ENCODE measurements around the gene MAP3K8. TPM values are rescaled to one million over a fixed set of nuclear protein-coding genes. Genes with fewer than 3 reads are reported as not detected.

MAP3K8 gene
- total and polyA plus RNA-seq, 9 of the 15 experiments (the other 6 are each of a cell fraction or from before 2014, with no cell fraction given): 6.9 to 23.6 (median 13.6) TPM

DNA sequence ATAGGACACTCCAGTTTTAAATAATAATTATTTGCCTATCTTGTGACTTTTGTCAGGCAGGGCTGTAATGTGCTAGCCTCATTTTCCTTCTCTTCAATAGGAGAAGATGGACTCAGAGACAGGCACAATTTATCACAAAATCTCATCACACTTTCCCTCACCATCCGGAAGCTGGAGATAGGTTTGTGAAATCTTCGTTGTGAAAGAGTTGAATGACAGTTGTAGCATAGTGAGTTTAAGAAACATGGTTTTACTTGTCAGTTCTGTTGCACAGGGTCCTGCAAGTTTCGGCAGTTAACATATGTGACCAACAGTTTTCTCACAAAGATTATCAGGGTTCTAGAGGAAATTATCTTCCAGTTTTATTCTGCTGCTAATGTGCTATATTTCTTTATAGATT, 37.7 kb upstream of the MAP3K8 start (continued):
- TF ChIP-seq RNF2 (IDR thresholded peaks at IDR 0.05) (no peak), ZMIZ1 (IDR thresholded peaks at IDR 0.05; ENCODE audit: low read depth in 2 of 2, low read length in 2 of 2) (no peak), ZNF146 (CRISPR knock-in tag; IDR thresholded peaks at IDR 0.05; ENCODE audit: unreplicated experiment) (no peak), ILK (tag; IDR thresholded peaks at IDR 0.05; ENCODE audit: borderline replicate concordance, low read depth) (no peak), ZNF324 (CRISPR knock-in tag; IDR thresholded peaks at IDR 0.05) (no peak), PHB (CRISPR knock-in tag; IDR thresholded peaks at IDR 0.05) (no peak), NFIC (IDR thresholded peaks at IDR 0.05) (no peak), OTX1 (CRISPR knock-in tag; IDR thresholded peaks at IDR 0.05) (no peak), ZNF175 (CRISPR knock-in tag; IDR thresholded peaks at IDR 0.05; ENCODE audit: low read depth) (no peak), SFPQ (IDR thresholded peaks at IDR 0.05; ENCODE audit: low read depth, low read length) (no peak), RBM25 (IDR thresholded peaks at IDR 0.05; ENCODE audit: low read depth, low read length, severe bottlenecking) (no peak), RCOR1 (IDR thresholded peaks at IDR 0.05; ENCODE audit: borderline replicate concordance in 1 of 2, low read depth in 2 of 2, low read length in 2 of 2) (peak in 1 of 2 experiments; percentile 48; a peak in 1 of 4 replicates), ZNF253 (CRISPR knock-in tag; conservative IDR thresholded peaks at IDR 0.05) (no peak), POLR2AphosphoS5 (IDR thresholded peaks at IDR 0.05; ENCODE audit: control insufficient read depth, insufficient read depth, low read depth, low read length) (no peak), HDAC1 (IDR thresholded peaks at IDR 0.05) (no peak), EP300 (IDR thresholded peaks at IDR 0.05; ENCODE audit: low read length) (peak; percentile 49), ZNF274 (IDR thresholded peaks at IDR 0.05; ENCODE audit: borderline replicate concordance, low read depth, low read length) (no peak)
- TF ChIP-seq, protein P1, sequence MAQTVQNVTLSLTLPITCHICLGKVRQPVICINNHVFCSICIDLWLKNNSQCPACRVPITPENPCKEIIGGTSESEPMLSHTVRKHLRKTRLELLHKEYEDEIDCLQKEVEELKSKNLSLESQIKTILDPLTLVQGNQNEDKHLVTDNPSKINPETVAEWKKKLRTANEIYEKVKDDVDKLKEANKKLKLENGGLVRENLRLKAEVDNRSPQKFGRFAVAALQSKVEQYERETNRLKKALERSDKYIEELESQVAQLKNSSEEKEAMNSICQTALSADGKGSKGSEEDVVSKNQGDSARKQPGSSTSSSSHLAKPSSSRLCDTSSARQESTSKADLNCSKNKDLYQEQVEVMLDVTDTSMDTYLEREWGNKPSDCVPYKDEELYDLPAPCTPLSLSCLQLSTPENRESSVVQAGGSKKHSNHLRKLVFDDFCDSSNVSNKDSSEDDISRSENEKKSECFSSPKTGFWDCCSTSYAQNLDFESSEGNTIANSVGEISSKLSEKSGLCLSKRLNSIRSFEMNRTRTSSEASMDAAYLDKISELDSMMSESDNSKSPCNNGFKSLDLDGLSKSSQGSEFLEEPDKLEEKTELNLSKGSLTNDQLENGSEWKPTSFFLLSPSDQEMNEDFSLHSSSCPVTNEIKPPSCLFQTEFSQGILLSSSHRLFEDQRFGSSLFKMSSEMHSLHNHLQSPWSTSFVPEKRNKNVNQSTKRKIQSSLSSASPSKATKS (CRISPR knock-in tag; IDR thresholded peaks at IDR 0.05): no peak
- TF ChIP-seq, protein P2, sequence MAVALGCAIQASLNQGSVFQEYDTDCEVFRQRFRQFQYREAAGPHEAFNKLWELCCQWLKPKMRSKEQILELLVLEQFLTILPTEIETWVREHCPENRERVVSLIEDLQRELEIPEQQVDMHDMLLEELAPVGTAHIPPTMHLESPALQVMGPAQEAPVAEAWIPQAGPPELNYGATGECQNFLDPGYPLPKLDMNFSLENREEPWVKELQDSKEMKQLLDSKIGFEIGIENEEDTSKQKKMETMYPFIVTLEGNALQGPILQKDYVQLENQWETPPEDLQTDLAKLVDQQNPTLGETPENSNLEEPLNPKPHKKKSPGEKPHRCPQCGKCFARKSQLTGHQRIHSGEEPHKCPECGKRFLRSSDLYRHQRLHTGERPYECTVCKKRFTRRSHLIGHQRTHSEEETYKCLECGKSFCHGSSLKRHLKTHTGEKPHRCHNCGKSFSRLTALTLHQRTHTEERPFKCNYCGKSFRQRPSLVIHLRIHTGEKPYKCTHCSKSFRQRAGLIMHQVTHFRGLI (CRISPR knock-in tag; IDR thresholded peaks at IDR 0.05): no peak
